GM12874 (cell line): ENCODE measurements around the gene PHACTR4.

Experiments
- TF ChIP-seq, protein P1 (sequence below): IDR thresholded peaks from 2 replicates; pipeline ENCODE4 v1.5.1; 2011; ENCODE audit warnings: low read depth, mild to moderate bottlenecking, control low read depth, low read length, moderate library complexity; ENCODE audit not compliant: insufficient read depth

PHACTR4 gene

DNA sequence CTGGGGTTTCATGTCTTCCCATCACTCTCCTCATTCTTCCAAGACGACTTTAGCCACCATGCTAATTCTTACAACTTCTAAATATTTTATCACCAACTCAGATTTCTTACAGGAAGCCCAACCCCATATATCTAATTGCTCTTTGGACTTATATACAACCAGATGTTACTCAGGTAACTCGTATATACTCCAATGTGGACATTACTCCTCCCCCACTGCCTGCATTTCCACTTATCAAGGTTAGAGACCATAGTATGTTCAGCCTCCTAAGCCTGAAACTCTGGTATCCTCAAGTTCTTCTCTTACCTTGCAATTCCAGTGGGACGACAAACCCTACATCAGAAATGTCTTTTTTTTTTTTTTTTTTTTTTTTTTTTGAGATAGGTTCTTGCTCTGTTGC lies 133.6 kb downstream of the PHACTR4 start:
- TF ChIP-seq, protein P1, sequence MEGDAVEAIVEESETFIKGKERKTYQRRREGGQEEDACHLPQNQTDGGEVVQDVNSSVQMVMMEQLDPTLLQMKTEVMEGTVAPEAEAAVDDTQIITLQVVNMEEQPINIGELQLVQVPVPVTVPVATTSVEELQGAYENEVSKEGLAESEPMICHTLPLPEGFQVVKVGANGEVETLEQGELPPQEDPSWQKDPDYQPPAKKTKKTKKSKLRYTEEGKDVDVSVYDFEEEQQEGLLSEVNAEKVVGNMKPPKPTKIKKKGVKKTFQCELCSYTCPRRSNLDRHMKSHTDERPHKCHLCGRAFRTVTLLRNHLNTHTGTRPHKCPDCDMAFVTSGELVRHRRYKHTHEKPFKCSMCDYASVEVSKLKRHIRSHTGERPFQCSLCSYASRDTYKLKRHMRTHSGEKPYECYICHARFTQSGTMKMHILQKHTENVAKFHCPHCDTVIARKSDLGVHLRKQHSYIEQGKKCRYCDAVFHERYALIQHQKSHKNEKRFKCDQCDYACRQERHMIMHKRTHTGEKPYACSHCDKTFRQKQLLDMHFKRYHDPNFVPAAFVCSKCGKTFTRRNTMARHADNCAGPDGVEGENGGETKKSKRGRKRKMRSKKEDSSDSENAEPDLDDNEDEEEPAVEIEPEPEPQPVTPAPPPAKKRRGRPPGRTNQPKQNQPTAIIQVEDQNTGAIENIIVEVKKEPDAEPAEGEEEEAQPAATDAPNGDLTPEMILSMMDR: no peak

DNA sequence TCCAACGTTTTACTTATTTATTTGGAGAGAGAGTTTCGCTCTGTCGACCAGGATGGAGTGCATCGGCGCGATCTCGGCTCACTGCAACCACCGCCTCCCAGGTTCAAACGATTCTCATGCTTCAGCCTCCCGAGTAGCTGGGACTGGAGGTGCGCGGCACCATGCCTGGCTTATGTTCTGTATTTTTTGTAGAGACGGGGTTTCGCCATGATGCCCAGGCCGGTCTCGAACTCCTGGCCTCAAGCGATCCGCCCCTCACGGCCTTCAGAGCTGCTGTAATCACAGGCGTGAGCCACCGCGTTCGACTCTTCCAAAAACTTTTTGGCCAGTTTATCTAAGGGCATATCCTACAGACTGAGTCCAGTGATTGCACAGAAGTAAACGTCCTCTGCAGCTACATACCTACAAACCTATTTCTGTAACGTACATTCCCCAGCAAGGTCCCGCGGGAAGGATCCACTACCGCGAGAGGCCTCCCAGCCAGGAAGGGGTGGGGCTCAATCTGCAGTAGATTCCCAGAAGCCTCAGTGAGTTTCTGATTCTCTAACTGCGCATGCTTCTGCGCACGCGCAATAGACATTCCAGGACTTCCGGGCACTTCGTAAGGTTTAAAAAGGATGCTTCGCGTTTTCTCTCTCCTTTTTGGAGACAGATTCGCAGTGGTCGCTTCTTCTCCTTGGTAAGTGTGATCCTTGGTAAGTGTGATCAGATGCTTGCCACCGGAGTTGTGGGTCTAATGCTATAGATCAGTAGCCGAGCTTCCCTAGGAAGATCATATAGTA lies 136.1 kb downstream of the PHACTR4 start, which contains the start of gene RCC1:
RCC1 (plus strand) TSS at position 638 of the 782 bp plus-strand sequence. CDS start 23,824 bp downstream, outside the sequence.
- TF ChIP-seq, protein P1: no peak

DNA sequence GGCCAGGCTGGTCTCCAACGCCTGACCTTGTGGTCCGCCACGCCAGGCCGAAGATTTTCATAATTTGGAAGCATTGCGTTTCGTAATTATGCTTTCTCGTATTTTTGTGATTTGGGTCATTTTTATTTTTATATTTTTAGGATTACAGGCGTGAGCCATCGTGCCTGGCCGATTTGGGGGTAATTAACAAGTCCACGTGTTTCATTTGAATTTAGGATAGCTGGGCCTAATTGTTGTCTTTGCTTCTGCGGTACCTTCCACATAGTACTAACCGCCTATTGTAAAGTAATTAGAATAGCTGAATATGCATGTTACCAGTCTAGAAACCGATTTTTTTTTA lies 137.3 kb downstream of the PHACTR4 start:
- TF ChIP-seq, protein P1: no peak

DNA sequence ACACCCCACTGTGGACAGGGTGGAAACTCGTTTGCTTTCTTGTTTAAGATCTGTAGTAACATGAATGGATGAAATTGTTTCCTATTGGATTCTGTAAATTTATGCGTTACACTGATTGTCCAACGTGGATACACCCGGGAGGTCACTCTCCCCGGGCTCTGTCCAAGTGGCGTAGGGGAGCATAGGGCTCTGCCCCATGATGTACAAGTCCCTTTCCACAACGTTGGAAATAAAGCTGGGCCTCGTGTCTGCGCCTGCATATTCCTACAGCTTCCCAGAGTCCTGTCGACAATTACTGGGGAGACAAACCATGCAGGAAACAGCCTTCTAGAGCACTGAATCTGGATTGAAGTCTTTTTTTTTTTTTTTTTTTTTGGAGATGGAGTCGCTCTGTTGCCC lies 137.7 kb downstream of the PHACTR4 start:
- TF ChIP-seq, protein P1: no peak

DNA sequence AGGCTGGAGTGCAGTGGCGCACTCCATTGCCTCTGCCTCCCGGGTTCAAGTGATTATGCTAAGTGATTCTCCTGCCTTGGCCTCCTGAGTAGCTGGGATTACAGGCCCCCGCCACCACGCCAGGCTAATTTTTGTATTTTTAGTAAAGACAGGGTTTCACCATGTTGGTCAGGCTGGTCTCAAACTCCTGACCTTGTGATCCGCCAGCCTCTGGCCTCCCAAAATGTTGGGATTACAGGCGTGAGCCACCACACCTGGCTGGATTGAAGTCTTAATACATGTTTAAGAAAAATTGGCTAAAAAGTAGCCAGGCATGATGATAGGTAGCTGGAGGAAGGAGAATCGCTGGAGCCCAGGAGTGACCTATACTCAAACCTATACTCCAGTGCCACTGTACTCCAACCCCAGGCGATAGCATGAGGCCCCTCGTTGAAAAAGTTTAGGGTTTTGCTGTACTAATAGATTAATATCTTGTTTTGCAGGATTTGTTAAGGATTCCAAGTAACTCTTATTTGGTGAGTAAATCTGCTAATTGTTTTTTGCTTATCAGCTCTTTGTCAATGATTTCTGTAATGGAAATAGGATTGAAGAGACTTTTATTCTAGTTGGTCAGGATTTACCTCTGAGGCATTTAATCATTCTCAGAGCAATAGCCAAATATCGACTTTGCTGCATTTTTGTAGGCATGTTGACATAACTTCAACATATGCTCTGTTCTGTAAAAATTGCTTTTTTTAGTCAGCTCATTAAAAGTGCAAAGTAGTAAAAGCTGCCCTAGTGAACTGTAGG lies 138.3 kb downstream of the PHACTR4 start:
- TF ChIP-seq, protein P1: no peak

DNA sequence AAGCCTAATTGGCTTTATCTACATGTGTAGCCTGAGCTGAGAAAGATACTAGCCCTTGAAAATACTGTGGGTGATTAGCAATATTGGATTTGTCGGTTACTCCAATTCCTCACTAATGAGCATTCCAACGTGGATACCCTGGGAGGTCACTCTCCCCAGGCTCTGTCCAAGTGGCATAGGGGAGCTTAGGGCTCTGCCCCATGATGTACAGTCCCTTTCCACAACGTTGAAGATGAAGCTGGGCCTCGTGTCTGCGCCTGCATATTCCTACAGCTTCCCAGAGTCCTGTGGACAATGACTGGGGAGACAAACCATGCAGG lies 138.9 kb downstream of the PHACTR4 start:
- TF ChIP-seq, protein P1: no peak

DNA sequence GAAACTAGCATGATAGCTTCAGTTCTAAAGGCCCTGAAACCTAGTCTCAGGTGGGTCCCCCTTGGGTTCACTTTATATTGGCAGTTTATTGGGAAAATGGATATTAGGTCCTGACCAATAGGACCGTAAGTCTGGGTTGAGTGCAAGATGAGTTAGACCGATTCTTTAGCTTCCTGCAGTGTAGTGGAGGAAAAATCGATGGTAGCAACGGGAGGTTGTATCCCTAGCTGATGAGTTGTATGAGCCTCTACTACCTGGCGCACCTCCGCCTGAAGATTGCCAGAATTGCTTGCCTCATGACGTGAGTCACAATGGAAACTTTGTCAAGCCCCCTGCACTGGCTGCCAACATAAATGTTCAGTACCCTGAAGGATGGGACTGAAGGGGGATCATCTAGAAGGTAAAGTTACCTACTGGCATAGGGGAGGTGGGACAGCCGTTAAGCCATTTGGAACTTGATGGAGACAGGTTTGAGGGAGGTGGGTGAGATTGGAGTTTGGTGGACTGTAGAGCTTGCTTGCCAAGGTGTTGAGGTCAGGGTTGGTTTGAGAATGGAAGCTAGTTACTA lies 140.2 kb downstream of the PHACTR4 start:
- TF ChIP-seq, protein P1: no peak
